Islet of Langerhans (tissue), 1 donor: ENCODE results near the gene ROBO1.
"Not testable (repeated sequence)": the region's sequence is repeated elsewhere in the genome, so short reads cannot be mapped to it uniquely, and the experiment has no call there.

ENCODE experiments used
- FAIRE-seq: peaks from one replicate; lab custom pipeline; 2011; peaks lifted over from hg19 to GRCh38; lab: Jason Lieb, UNC

The ROBO1 gene

DNA sequence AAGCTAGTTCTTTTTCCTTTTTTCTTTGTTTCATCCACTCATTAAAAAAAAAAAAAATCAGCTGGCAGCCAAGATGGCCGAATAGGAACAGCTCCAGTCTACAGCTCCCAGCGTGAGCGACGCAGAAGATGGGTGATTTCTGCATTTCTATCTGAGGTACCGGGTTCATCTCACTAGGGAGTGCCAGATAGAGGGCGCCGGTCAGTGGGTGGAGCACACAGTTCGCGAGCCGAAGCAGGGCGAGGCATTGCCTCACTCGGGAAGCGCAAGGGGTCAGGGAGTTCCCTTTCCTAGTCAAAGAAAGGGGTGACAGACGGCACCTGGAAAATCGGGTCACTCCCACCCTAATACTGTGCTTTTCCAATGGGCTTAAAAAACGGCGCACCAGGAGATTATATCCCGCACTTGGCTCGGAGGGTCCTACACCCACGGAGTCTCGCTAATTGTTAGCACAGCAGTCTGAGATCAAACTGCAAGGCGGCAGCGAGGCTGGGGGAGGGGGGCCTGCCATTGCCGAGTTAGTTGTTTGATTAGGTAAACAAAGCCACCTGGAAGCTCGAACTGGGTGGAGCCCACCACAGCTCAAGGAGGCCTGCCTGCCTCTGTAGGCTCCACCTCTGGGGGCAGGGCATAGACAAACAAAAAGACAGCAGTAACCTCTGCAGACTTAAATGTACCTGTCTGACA lies 1092.5 kb downstream of the ROBO1 start:
- FAIRE-seq = not testable (repeated sequence)

DNA sequence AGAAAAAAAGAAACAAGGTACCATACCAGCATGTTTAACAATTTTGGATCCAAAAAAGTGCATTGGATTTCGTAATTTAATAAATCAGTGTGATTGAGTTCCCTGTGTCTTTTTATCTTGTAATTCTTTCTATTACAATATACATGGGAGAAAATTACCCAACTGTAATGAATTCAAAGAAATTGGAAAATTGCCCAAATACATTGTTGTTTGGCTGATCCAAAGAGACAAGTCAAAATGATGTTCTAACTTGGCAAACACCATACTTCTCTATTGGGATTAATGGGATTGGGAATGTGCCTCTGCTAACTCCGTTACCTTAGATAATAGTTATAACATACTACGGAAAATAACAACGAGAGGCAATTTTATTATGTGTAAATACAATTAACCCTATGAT lies 1097.1 kb downstream of the ROBO1 start:
- FAIRE-seq = no peak

- no peak for FAIRE-seq
Observed at GRCh38 chr3:78670094-78670493, 1097.7 kb downstream of the ROBO1 start.

- peak; percentile 90 for FAIRE-seq
Observed at GRCh38 chr3:78668302-78668701, 1099.5 kb downstream of the ROBO1 start.

DNA sequence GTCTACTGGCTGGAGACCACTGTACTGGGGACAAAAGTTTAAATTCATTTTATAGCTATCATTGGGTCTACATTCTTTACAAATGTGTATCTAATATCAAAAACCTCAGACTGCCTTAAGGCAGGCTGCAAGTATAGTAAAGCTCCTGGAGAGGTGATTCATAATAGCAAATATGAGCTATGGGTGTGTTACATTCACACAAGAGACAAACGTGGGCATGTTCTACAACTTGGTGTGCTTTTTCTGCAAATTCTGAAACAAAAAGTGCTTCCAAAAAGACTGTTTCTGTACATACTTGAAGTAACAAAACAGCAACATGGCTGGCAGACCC lies 1101.4 kb downstream of the ROBO1 start:
- FAIRE-seq = no peak

- FAIRE-seq = no peak
Observed at GRCh38 chr3:78665776-78666469, 1101.9 kb downstream of the ROBO1 start.

GRCh38 chr3:78665101-78665500 lies 1102.7 kb downstream of the ROBO1 start:
- no peak for FAIRE-seq

DNA sequence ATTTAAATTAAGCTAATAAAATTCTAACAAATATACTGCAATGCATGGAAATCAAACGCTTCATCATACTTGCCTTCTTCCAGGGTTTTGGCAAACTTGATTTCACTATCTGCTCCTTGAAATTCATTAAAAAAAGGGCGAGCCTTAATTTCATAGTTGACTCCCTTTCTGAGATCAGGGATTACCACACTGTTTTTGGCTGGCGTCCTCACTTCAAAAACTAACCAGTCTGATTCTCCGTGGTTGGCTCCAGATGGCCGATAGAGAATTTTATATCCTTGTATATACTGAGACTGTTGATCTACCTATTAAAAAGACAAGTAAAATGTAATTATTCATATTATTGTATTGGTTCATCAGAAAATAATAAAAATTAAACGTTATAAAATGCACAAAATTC lies 1106.8 kb downstream of the ROBO1 start:
- no peak for FAIRE-seq

DNA sequence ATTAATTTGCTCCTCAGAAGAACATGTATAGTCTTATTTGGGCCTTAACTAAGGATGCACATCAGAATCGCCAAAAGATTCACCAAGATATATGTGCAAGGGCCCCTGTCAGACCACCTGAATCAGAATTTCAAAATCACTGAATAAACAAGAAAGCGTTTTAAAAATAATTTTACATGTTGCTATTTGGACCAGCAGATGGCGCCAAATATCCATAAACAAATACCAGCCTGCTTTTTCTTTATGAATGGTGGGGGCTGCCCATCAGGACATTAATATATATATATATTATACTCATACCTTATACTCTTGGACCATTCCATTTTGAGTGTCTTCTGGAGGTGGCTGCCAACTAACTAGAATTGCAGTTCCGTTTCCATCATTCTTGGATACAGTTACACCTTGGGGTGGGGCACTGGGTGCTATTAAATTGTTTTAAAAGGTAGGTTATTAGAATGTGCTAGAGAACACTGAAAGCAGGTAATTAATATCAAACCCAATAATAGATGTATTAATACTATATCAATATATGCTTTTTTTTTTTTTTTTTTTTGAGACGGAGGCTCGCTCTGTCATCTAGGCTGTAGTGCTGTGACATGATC lies 1108.3 kb downstream of the ROBO1 start:
- FAIRE-seq = peak; percentile 96

GRCh38 chr3:78647726-78648125 lies 1120.1 kb downstream of the ROBO1 start:
- no peak for FAIRE-seq

DNA sequence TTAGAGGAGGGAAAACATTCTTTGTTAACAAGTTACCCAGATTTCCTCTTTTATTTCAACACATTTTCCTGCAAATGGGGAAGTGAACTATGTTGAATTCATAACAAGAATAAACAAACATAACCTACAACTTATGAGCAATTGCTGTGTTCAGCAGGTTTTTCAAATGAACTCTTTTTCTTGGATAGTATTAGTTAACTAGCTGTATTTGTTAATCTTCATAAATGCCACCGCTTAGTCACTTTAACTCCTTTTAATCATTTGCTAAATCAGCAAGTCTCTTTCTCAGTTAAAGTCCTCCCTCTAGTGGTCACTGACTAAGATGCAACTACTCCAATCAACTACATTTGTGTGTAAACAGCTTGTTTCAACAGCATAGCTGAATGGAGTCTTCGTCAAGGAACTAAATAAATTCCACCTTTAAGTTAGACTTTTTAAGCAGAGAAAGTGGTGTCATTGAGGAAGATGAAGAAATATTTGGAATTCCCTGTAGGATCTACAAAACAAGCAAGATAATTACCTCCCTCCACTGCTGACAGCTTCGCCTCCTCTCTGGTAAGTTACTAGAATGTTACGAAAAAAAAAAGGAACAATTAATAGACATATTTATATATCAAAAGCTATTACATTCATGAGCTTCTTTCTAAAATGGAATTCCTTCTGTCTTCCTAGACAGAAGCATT lies 1122.0 kb downstream of the ROBO1 start:
- peak; percentile 99 for FAIRE-seq

DNA sequence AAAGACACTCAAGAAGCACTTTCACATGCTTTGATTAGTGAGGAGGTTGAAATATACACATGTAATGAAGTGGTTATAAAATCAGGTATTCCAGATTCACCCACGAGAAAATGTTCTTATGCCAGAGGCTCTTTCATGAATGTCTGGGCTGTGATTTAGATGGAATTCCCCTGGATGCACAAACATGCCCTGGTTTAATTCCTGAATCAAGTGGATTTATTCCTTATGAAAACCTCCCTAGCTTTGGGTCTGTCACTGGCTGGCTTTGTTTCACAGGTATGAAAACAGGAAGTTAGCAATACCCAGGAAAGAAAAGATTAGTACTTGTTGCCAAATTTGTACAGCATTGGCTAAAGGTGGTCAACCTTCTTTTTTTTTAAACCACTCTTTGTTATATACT lies 1123.0 kb downstream of the ROBO1 start:
- no peak for FAIRE-seq

GRCh38 chr3:78642226-78643035 lies 1125.4 kb downstream of the ROBO1 start:
- no peak for FAIRE-seq

- FAIRE-seq = no peak
Observed at GRCh38 chr3:78641703-78642102, 1126.1 kb downstream of the ROBO1 start.

DNA sequence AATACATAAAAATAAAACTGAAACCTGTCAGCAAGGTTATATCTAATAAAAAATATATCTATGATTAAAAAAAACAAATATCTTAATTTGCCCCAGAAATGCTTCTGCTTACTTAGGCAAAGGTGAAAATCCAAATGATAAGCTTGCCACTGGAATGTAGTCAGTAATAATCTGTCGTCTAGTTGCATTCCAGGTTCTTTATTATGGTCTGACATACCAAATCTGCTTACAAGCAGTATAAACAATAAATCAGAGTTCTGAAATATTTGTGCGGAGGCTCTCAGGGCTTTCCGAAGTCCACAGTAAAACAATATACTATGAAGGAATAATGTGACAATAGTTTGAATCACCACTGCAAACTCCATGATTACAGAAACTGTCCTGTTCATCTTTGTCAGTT lies 1133.5 kb downstream of the ROBO1 start:
- FAIRE-seq = no peak

- FAIRE-seq = no peak
Observed at GRCh38 chr3:78633626-78634025, 1134.2 kb downstream of the ROBO1 start.

DNA sequence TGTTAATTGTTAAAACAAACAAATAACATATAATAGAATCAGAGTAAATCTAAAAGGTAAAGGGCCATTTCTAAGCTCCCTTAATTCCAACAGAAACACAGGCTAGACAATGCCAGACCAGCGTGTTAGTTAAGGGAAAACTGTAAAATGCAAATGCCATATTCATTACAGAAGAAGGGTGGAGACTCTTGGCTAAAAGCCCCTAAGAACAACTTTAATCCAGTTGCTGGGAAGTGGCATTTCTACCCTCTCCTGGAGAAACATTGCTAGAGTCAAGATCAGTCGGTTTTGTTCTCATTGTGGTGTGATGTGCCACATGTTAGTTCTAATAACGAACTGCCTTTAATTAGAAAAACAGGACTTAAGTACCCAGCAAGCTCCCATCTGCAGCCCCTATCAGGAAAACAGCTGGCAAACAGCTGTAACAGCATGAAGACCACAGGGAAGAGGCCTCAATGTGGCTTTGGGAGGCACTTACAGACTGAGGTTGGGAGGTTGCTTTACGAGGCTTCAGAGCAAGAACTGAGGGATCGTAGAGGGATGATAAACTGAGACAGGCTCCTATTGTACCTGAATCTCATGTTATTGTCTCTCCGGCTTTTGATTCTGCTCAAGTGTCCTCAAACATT lies 1134.8 kb downstream of the ROBO1 start:
- FAIRE-seq = no peak

DNA sequence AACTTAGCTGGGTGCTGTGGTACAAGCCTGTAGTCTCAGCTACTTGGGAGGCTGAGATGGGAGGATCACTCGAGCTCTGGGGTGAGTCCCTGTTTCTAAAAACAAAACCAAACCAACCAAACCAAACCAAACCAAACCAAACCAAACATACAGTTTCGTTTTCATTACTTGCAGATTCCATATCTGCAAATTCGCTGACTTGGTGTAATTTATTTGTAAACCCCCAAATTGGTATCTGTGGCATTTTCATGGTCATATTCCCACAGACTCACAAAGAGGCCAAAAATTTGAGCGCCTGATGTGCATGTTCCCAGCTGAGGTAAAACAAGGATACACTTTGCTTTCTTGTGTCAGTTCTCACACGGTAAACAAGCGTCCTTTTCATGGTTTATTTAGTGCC lies 1138.3 kb downstream of the ROBO1 start:
- FAIRE-seq = no peak

GRCh38 chr3:78621061-78621716 lies 1146.6 kb downstream of the ROBO1 start:
- no peak for FAIRE-seq

DNA sequence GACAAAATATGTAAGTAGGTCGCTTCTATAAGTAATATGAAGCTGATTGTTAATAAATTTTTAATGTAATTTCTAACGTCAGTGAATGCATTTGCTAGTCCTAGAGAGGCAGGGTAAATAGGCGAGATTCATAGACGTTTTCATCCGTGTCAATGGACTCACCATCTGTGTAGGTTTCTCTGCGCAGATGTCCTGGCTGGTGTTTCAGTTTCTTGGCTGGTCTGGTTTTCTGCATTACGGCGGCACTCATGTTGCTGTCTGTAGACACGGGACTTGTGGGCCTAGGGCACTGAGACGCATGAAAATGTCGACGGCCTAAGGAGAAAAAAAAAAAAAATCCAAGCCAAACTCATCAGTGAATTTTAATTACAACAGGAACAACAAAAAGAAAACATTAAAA lies 1153.3 kb downstream of the ROBO1 start:
- no peak for FAIRE-seq

DNA sequence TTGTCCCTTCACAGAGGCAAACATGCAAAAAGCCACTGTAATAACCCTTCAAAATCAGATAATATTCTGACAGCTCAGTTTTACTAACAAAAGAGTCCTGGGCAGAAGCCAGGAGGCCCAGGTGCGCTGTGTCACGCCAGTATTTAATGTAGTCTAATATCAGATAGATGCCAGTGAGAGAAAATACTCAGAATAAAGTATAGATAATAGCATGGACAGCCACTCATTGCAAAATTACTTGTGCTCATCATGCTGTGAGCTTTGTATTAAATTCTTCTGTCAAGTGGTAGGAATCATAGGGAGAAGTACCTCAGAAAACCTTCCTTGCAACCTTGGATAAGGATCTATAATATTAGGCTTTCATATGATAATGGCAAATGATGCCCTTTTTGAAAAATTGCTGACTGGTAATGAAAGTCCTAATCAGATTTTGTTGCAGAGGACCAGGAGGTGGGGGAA lies 1154.3 kb downstream of the ROBO1 start:
- no peak for FAIRE-seq
